ENCODE measurements around the gene STK10.

DNA sequence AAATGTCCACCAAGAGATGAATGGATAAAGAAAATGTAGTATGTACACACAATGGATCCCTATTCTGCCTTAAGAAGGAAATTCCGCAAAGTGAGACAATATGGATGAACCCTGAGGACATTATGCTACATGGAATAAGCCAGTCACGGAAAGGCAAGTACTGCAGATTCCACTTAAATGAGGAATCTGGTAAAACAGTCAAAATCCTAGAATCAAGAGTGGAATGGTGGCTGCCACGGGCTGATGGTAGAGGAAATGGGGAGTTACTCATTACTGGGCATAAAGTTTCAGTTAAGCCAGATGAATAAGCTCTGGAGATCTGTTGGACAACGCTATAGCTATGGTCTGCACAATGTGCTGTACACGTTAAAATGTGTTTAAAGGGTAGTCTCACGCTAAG is 47.2 kb downstream of the STK10 start:
- TF ChIP-seq, protein P1, sequence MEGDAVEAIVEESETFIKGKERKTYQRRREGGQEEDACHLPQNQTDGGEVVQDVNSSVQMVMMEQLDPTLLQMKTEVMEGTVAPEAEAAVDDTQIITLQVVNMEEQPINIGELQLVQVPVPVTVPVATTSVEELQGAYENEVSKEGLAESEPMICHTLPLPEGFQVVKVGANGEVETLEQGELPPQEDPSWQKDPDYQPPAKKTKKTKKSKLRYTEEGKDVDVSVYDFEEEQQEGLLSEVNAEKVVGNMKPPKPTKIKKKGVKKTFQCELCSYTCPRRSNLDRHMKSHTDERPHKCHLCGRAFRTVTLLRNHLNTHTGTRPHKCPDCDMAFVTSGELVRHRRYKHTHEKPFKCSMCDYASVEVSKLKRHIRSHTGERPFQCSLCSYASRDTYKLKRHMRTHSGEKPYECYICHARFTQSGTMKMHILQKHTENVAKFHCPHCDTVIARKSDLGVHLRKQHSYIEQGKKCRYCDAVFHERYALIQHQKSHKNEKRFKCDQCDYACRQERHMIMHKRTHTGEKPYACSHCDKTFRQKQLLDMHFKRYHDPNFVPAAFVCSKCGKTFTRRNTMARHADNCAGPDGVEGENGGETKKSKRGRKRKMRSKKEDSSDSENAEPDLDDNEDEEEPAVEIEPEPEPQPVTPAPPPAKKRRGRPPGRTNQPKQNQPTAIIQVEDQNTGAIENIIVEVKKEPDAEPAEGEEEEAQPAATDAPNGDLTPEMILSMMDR (IDR thresholded peaks at IDR 0.05; ENCODE audit: low read depth, low read length, poor library complexity, severe bottlenecking), result no peak
- TF ChIP-seq EZH2phosphoT487 (IDR thresholded peaks at IDR 0.05; ENCODE audit: borderline replicate concordance, low read length), result no peak

Data from DOHH2 (cell line).